Embryonic facial prominence (tissue), 1 donor: Measurements from ENCODE around the gene AMBP.

Experiments used
- DNase-seq: peaks from one replicate; pipeline ENCODE4 v3.0.0-alpha.2; 2016; ENCODE audit errors: extremely low spot score

AMBP gene

GRCh38 chr9:114078021-114078780, at the start of gene AMBP:
AMBP (minus strand) TSS chr9:114078300; CDS start chr9:114078209, 91 bp downstream.
- DNase-seq: no peak

DNA sequence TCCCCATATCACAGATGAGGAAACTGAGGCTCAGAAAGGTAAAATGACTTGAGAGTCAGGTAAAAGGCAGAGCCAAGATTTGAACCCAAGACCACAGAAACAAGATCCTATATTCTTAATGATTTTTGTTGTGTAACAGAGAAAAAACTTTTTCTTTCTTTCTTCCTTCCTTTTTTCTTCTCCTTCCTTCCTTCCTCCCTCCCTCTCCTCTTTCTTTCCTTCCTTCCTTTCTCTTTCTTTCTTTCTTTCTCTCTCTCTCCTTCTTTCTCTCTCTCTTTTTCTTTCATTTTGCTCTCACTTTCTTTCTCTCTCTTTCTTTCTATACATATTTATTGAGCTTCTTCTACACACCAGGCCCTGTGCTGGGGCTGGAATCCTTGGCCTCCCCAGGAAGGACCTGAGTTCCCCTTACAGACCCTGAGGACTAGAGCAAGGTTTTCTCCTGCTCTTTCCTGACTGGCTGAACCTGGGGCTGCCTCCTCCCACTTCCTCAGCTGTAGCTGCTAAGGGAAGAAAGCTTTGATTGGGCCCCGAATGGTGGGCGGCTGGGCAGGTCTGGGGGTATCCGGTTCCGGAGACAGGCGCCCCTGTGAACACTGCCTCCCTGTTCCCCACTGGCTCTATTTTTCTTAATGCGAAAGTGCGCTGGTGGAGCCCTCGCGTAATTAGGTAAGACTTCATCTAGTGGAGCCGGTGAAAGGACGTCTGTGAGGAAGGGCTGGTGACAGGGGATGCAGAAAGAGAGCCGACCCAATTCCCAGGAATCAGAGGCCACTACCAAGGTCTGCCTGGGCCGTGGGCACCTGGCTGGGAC, 48.4 kb upstream of the AMBP start:
- DNase-seq: no peak

GRCh38 chr9:114125476-114126013, 47.4 kb upstream of the AMBP start:
- no peak for DNase-seq

- no peak for DNase-seq
These were observed 46.8 kb upstream of the AMBP start for GRCh38 chr9:114124666-114125475.

GRCh38 chr9:114124138-114124537, 46.0 kb upstream of the AMBP start:
- no peak for DNase-seq

GRCh38 chr9:114123031-114123977, 45.2 kb upstream of the AMBP start:
- DNase-seq: no peak

DNA sequence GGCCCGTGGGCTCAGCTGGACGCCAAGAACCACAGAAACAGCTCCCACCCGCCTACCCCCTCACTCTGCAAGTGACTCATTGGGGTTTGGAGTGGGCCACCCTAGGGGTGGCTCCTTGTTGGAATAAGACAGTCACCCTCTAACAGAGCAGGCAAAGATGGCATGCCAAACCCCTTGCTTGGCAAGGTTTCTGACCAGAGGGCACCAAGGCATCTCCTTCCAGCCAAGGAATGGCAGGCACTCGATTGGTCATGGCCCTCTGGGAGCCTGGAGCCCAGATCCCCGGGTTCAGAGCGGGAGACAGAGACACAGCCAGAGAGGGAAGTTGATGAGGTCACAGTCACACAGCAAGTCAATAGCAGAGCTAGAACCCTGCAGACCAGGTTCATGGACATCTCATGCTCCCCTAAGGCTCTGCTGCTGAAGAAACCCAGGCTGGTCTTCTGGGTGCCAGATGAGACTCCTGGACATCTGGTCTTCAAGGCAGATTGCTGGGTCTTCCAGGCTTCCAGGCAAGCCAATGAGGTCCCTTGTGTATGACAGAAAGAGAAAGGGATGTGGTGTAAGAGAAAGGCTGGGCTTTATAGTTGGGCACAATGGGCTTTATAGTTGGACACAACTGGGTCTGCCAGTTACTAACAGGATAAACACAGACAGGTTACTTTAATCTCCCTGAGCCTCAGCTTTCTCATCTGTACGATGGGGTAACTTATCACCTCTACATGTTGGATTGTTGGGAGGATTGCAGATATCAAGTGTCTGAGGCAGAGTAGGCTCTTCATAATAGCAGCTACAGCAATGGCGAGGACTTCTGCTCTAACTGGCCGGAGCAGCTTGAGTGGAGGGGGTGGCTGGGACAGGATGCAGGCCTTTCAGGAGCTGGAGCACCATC, 44.3 kb upstream of the AMBP start:
- DNase-seq: no peak

- DNase-seq: no peak
These were observed 43.4 kb upstream of the AMBP start for GRCh38 chr9:114121227-114122135.

DNA sequence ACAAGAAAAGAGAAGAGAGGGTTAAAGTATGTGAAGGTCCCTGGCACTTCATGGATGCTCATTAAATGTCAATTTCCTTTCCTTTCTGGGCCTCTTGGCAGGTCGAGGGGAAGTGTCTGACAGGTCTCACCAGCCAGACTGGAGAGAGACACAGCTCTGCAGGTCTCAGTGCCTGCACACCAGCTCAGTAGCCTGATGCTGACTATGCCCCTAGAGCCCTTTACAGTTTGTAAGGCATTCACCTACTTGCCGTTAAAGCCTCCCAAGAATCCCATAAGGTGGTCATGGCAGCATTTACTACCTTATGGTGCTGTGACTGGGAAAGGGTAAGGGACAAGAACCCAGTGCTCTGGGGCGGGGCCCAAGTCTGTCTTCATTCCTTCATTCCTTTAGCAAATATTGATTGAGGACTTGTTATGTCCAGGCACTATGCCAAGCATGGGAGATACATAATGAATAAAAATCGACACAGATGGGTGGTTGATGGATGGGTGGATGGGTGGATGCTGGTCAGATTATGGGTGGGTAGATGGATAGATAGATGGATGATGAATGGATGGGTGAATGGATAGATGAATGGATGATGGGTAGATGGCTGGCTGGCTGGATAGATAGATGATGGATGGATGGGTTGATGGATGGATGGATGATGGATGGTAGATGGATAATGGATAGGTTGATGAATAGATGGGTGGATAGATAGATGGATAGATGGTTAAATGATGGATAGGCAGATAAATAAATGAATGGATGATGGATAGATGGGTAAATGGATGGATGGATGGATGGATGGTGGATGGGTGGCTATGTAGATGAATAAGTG, 42.3 kb upstream of the AMBP start:
- DNase-seq: no peak

- no peak for DNase-seq
These were observed 41.4 kb upstream of the AMBP start for GRCh38 chr9:114119242-114120191.

- no peak for DNase-seq
These were observed 40.1 kb upstream of the AMBP start for GRCh38 chr9:114117996-114118830.

- no peak for DNase-seq
These were observed 39.5 kb upstream of the AMBP start for GRCh38 chr9:114117614-114117995.

DNA sequence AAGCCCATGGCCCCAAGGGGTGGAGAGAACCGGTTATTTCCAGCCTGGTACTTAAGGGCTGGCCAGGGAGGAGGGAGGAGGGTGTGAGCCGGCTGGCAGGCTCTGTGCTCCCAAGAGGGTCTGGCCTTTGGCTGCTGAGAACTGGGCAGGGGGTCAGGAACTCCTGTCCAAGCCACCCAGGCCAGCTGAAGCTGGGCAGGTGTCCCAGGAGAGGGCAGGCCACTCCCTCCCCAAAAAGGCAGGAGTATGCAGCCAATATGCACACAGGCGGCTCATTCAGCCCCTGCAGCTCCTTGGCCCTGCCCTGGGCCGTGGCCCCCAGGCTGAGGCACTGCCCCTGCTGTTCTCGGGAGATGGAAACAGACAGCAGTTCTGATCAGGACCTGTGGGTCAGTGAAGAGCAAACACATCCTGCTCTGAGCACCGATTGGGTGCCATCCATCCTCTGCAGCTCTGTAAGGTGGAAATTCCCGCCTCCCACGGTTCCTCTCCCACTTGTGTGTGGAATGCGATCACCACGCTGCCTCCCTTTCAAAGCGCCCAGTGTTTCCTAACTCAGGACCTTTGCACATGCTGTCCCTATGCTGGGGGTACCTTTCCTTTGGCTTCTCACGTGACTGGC, 38.1 kb upstream of the AMBP start:
- DNase-seq: no peak

DNA sequence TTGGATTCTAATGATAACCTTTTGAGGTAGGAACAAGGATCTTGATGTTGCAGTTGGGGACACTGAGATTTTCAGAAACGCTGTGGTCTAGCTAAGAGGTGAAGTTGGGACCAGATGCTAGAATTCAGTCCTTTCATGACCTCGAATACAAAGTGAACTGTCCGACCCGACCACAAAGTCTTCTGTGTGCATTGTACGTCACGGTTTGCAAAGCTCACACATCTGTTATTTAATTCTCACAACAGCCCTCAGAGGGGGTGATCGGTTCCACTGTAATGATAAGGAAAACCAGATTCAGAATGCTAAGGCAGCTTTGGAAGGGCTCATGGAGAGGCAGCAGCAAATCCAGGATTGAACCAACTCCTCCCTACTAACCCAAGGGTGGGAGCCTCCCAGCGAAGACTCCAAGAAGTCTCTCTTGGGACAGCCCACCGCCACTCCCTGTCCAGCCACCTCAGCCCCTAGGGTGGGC, 37.6 kb upstream of the AMBP start:
- no peak for DNase-seq

GRCh38 chr9:114114364-114114763, 36.3 kb upstream of the AMBP start:
- no peak for DNase-seq
